ENCODE measurements around the gene OR2V2.

- TF ChIP-seq TAF1 (IDR thresholded peaks at IDR 0.05; ENCODE audit: borderline replicate concordance, low read depth, low read length) (no peak), RAD21 (IDR thresholded peaks at IDR 0.05; ENCODE audit: low read length) (no peak), SMC3 (IDR thresholded peaks at IDR 0.05; ENCODE audit: low read depth, low read length) (no peak), CTCF (IDR thresholded peaks at IDR 0.05) (no peak), POLR2AphosphoS5 (IDR thresholded peaks at IDR 0.05; ENCODE audit: low read depth, low read length) (no peak)
- TF ChIP-seq, protein P1, sequence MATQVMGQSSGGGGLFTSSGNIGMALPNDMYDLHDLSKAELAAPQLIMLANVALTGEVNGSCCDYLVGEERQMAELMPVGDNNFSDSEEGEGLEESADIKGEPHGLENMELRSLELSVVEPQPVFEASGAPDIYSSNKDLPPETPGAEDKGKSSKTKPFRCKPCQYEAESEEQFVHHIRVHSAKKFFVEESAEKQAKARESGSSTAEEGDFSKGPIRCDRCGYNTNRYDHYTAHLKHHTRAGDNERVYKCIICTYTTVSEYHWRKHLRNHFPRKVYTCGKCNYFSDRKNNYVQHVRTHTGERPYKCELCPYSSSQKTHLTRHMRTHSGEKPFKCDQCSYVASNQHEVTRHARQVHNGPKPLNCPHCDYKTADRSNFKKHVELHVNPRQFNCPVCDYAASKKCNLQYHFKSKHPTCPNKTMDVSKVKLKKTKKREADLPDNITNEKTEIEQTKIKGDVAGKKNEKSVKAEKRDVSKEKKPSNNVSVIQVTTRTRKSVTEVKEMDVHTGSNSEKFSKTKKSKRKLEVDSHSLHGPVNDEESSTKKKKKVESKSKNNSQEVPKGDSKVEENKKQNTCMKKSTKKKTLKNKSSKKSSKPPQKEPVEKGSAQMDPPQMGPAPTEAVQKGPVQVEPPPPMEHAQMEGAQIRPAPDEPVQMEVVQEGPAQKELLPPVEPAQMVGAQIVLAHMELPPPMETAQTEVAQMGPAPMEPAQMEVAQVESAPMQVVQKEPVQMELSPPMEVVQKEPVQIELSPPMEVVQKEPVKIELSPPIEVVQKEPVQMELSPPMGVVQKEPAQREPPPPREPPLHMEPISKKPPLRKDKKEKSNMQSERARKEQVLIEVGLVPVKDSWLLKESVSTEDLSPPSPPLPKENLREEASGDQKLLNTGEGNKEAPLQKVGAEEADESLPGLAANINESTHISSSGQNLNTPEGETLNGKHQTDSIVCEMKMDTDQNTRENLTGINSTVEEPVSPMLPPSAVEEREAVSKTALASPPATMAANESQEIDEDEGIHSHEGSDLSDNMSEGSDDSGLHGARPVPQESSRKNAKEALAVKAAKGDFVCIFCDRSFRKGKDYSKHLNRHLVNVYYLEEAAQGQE (IDR thresholded peaks at IDR 0.05; ENCODE audit: low read depth, low read length) = no peak
- TF ChIP-seq, protein P2, sequence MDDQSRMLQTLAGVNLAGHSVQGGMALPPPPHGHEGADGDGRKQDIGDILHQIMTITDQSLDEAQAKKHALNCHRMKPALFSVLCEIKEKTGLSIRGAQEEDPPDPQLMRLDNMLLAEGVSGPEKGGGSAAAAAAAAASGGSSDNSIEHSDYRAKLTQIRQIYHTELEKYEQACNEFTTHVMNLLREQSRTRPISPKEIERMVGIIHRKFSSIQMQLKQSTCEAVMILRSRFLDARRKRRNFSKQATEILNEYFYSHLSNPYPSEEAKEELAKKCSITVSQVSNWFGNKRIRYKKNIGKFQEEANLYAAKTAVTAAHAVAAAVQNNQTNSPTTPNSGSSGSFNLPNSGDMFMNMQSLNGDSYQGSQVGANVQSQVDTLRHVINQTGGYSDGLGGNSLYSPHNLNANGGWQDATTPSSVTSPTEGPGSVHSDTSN (IDR thresholded peaks at IDR 0.05) = no peak
Observed at GRCh38 chr5:181152406-181152805, 5.0 kb downstream of the OR2V2 start.

All from SK-N-SH (cell line).